Vagina (tissue), 2 donors: ENCODE results near the gene BCKDK.

Experiments
- POLR2AphosphoS5 ChIP-seq, 2 donors: sonication (generic); formaldehyde crosslinking; IDR thresholded peaks; one replicate each; pipeline ENCODE4 v1.9.0; 2017; ENCODE audit warnings: antibody characterized with exemption in 2 of 2, mild to moderate bottlenecking in 2 of 2, low read depth in 1 of 2; ENCODE audit not compliant: insufficient read depth in 1 of 2
- TF ChIP-seq, protein P1 (sequence below), 3 experiments: fragments of 450-650 bp in 2 of 3; fragments of 200-600 bp in 1 of 3; sonication (generic) in 1 of 3; IDR thresholded peaks; one replicate each; pipeline ENCODE4 v1.5.1; 2017 to 2019; ENCODE audit warnings: antibody characterized with exemption in 3 of 3, mild to moderate bottlenecking in 2 of 3, moderate library complexity in 2 of 3

GRCh38 chr16:31093132-31093703 is 15.0 kb upstream of the BCKDK start:
- TF ChIP-seq, protein P1, sequence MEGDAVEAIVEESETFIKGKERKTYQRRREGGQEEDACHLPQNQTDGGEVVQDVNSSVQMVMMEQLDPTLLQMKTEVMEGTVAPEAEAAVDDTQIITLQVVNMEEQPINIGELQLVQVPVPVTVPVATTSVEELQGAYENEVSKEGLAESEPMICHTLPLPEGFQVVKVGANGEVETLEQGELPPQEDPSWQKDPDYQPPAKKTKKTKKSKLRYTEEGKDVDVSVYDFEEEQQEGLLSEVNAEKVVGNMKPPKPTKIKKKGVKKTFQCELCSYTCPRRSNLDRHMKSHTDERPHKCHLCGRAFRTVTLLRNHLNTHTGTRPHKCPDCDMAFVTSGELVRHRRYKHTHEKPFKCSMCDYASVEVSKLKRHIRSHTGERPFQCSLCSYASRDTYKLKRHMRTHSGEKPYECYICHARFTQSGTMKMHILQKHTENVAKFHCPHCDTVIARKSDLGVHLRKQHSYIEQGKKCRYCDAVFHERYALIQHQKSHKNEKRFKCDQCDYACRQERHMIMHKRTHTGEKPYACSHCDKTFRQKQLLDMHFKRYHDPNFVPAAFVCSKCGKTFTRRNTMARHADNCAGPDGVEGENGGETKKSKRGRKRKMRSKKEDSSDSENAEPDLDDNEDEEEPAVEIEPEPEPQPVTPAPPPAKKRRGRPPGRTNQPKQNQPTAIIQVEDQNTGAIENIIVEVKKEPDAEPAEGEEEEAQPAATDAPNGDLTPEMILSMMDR (IDR thresholded peaks at IDR 0.05), result no peak
- no peak for TF ChIP-seq POLR2AphosphoS5 (IDR thresholded peaks at IDR 0.05; ENCODE audit: insufficient read depth in 1 of 2, low read depth in 1 of 2)
